CD4-positive, alpha-beta T cell treated with Interleukin-21 for 1 hour (primary cell): ENCODE data around the gene ZRANB2.

ENCODE experiments used
- DNase-seq: peaks from one replicate; pipeline ENCODE4 v3.0.0-alpha.2; 2020

Gene ZRANB2, protein sequence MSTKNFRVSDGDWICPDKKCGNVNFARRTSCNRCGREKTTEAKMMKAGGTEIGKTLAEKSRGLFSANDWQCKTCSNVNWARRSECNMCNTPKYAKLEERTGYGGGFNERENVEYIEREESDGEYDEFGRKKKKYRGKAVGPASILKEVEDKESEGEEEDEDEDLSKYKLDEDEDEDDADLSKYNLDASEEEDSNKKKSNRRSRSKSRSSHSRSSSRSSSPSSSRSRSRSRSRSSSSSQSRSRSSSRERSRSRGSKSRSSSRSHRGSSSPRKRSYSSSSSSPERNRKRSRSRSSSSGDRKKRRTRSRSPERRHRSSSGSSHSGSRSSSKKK

DNA sequence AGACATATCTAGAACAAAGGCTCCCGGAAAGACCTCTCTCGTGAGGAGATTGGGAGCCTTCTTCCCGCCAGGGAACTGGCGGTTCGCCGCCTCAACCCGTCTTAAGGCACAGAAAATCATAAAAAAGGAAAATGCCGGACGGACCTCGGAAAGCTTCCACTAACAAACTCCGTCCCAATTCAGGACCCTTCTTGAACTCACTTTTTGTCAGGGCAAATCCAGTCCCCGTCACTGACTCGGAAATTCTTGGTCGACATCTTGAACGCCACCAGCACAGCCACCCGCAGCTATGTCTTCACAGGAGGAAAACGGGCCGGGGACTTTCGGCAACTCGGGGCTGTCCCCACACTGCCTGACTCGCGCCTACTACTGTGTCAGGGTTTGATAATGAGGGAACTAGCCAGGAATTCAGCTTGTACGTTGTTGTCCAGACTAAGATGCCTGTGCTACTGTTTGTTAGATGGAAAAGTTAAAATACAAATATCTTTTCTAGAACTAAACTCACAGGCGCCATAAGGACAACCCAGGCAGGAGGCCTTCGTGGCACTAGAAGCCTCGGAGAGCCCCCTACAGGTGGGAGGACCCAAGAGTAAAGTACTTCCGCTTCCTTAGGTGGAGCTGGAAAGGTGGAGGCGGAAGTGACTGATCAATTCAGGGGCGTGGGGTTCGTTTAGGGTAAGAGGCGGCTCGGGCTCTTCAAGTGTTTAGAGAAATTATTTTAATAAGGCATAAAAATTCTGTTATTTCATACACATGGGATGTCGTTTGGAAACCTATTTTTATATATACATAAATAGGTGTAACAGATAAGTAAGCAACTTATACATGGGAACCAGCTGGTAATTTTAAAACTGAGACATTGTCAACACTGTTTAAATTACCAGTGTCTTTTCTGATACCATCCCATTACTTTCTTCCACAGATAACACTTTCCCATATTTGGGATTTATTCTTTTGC is at the start of gene ZRANB2:
Gene ZRANB2 (minus strand): TSS at position 297 of the 958 bp plus-strand sequence. CDS start 40 bp downstream, at position 257.
- DNase-seq: peak; percentile 95

DNA sequence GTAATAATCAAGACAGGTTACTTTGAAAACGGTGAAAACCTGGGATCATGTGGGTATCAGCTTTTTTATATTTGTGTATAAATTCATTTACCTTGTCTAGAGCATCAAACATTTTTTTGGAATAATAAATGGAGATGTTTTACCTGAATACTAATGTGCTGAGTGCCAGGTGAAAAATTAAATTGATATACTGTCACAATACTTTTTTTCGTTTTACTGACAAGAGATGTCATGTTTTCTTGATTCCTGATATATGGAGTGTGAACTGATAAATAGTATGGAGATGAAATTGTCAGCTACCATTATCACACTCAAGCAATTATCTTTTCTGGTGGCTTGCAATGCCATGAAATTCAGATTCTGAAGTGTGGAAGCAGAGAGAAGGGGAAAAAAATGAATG is 47.2 kb upstream of the ZRANB2 start:
- DNase-seq: no peak

DNA sequence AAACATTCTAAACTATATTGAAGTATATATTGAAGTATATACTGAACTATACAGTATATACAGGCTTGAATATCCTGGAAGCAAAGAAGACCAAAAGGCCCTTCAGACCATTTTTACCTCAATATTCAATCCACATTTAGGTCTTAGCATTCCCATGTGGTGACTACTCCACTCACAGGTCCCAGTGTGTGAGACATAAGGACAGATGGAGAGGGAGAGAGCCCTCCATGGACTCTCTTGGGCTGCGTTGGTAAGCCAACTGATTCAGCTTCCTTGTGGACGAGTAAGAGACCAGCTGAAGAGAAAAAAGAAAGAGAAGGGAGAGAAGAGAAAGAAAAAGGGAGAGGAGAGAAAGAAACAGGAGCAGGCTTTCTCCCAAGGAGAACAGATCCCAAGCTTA is 37.3 kb upstream of the ZRANB2 start:
- no peak for DNase-seq

DNA sequence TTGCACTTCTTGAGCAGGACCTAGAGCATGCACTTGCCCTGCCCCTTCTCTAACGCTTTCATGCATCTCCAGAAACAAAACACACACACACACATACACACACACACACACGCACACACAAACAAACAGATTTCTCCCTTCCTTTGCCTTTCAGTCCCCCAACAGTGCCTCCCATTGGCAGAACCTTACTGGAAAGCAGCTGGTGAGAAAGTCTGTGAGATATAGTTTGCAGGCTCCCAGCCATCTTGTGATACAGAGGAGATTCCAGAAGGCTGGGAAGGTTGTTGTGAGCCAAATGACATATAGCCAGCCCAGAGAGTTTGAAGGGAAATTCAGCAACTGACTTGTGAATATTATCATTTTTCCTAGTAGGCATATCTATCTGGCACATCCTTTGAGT is 35.9 kb upstream of the ZRANB2 start:
- DNase-seq: no peak

DNA sequence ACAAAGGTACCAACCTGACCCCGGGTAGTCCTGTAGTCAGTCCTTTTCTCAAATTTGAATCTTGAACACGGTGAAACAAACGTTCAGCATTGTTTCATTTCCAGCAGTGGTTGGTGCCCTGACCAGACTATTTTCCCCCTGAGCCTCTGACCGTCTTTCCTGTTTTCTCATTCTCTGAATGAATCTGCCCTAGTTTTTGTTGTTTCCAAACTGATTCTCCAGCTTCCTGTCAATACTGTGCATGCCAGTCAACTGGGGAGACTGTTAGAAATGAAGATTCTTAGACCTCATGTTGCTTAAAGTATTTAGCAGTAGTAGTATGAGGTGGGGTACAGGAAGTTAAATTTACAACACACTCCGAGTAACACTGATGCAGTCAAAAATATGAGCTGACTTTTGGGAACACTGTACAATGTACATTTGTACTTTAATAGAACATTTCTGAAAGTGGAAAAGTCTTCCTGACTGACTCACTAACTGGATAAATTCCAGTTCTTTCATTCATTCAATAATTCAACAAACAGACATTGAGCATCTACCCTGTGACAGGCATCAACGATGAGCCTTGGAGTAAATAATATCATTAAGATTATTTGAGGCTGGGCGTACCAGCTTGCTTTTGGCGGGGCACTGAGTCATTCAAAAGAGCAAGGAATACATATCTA is 26.0 kb upstream of the ZRANB2 start:
- no peak for DNase-seq

DNA sequence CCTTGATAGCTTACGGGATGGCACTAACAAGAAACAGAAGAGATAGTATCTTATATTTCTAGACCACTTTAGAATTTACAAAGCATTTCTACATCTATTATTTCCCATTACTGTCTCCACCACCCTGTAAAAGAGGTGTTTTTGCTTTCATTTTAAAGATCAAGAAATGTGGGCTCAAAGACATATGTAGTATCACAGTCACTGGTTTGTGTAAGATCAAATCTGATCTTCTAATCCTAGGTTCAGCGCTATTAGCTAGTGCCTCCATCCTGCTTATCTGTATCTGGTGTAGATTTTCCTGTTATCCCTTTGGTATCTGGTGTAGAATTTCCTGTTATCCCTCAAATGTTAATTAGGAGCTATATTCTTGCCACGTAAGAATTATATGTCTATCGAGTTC is 23.6 kb upstream of the ZRANB2 start:
- no peak for DNase-seq

DNA sequence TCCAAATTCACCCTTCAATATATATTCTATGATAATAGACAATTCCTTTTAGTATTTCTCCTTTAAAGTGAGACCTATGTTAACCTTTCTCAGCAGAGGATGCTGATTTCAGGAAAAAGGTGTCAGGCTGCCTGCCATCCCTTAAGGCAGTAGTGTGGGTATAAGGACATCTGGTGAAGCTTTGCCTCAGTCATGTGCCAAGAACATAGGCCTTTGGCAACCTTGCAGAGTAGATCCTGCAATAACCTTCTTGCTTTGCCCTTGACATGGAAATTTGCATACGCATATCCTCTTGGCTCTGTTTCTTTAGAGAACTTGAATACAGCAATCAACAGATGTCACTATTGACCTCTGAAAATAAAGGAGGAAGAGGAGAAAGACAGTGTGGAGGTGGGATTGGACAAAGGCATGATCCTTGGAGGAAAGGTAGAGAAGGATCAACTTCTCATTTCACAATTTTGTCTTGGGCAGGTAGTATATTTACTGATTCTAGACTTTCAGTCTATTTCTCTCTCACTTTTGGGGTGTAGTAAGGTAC is 21.1 kb upstream of the ZRANB2 start:
- DNase-seq: no peak

DNA sequence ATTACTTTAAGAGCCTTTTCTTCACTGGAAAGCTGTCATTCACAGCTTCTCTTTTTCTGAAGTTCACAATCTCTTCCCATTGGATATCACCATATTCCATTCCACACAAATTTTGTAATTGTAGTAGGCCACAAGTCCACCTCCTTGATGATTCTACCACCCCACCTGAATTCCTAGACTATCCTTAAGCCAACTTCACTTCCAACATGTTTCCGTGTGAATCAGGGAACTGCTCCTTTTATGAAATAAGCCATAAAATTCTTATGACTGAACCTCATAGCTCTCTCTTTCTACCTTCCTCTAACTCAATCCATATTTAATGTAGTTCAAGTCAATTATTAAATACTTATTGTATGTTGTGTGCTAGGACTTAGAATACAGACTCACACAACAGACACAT is 16.6 kb upstream of the ZRANB2 start:
- no peak for DNase-seq

DNA sequence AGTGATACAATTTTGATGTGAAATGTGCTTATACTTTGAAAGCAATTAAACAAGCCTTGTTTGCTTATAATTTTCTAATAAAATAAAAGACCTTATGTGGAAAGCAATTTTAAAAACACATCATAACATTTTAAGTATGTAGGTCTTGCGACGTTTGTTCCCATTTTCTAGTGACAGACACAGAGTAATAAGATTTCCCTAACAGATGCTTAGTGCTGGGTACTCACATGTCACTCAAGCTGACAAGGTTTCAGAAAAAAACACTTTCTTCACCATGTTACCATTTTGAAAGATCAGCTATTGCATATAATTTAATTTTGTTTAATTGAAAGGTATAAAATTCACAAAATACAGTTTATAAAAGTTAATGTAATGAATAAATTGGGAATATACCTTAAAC is 14.1 kb upstream of the ZRANB2 start:
- DNase-seq: no peak

DNA sequence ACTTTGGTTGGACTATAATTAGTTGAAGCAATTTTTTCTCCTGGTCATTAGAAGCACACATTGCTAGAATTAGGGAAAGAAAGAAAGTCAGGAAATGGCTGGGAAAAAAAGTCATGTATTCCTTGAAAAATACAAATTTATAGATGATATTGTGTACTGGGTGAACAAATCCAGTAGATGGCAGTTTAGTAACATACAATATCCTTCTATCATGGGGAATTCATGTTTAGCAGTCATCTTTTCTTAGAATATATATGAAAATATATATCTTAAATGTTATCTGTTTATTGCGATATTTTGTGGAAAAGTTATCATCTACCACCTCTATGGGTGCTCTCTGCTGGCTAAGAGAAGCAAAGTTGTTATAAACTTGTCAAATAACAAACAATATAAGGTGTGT is 13.1 kb upstream of the ZRANB2 start:
- DNase-seq: no peak

DNA sequence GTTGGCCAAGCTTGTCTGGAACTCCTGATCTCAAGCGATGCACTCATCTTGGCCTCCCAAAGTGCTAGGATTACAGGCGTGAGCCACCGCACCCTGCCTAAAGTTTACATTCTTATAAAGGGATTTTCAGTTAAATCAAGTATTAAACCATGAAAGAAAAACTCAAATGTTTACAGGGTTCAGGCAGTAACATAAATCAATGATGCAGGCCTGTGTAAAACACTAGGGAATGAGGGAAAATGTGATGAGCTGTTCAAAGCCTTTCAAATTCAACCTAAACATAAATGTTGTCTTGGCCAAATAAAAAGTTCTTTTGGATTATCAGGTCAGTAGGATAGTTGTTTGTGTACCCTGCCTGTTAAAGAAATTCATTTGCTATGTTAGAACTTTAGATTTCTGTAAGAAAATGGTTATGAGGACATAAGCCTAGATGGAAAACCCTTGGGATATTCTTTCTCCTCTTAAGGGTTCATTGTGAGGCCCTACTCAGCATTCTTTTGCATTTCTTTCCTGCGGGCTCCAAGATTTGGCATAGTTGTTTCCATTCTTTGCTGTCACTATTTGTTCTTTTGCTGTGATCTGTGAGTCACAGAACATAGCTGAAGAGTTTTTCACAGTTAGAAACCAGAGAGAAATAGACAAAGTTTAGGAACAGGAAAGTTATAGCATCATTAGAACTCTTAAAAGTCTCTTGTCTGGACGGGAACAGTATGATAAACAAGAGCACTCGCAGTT is 8.9 kb upstream of the ZRANB2 start:
- no peak for DNase-seq

DNA sequence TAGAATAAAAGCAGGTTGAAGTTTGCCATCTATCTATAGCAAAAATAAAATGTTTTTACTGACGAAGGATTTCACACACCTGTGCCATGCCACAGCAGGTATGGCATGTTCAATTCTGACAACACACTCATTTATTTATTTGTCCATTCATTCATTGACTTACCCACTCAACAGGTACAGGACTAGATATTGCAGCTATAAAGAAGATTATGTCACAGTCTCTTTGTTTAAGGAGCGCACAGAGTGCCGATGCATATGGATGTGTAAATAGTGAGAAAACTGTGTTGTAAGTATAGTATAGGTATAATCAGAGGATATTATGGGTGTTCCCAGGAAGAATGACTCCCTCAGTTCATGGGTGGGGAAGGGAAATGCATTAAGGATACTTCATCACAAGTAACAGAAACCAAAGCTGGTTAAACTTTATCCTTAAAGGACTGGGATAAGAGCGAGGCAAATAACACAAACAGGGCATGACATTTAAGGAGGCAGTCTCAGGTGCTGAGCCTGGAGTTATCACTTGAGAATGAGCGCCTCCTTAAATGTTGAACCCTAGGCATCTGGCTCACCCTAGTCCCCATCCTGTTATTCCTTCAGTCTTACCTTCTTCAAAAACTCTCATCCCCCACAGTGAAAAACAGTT is 7.9 kb upstream of the ZRANB2 start:
- no peak for DNase-seq

DNA sequence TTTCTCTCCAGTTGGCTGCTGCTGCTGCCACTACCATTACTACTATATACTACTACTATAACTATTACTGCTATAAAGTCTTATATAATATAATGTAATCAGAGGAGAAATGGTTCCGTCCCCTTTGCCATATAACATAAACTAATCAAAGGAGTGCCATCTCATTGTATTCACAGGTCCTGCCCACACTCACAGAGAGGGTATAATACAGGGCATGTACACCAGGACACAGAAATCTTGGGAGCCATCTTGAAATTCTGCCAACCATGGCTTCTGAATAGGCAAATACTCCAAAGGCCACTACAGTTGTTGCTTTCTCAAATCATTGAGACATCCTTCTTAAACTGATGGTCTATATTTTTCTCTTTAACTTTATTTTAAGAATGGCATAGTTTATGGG is 6.9 kb upstream of the ZRANB2 start:
- no peak for DNase-seq

DNA sequence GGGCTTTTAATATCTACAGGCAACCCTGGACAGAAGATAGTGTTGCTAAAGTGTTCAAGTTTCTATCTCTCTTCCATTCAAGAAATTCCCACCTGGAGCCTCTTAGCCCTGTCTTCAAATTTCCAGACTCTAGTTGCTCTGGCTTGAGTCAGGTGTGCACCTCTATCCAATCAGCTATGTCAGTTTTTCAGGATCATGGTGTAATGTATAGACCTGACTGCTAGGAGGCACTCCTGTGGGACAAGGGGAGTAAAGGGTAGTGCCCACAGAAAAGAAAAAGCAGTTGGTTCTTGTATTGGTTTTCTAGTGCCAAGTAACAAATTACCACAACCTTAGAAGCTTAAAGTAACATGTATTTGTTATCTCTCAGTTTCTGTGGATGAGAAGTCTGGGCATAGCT is 6.2 kb upstream of the ZRANB2 start:
- DNase-seq: no peak

DNA sequence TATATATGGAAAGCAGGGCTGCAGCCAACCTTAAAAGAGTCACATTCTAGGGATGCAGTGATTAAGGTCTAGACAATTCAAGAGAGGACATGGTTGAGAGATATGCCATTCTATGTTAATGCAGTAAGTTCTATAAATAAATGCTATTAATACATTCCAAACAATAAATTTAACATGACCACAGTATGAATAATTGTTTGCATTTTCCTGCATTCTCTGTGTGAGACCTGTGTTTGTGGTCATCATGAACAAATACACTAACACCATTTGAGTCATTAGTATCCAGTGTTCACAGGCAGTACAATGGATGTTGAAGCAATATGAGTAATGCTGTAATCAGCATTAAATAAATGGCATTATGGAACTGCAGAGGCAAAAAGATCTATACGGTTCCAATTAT is 5.5 kb upstream of the ZRANB2 start:
- DNase-seq: no peak

DNA sequence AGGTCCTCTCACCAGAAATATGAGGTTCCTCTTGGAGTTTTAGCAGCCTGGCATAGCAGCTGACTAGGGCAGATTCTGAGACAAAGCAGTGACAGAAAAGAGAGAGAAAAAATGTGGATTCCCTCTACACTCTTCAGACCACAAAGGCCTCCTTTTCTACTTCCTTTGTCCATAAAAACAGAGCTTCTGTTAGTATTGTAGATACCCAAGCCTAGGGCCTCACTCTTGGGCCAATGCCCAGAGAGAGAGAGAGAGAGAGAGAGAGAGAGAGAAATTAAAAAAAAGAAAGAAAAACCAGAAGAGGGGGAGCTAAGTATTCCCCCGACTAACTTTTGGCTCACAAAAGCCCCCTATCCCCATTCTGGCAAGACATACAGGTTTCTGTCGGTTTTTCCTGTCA is 2.4 kb upstream of the ZRANB2 start:
- DNase-seq: no peak

DNA sequence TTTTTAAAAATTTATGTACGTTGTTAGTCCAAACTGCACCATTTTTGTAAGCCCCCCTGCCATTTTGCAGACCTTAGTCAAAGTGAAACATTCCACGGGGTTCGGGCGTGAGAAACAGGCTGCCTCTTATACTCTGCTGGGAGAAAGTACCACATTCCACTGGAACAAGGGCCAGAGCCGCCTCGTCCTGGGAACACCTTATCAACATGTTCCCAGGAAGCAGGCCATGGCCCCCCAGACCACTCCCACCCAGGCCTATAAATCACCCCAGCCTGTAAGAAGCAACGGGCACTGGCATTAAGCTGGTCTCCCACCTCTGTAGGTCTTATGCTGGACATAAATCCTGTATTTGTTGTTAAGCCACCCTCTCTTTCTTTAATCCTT is 854 bp upstream of the ZRANB2 start:
- DNase-seq: no peak

DNA sequence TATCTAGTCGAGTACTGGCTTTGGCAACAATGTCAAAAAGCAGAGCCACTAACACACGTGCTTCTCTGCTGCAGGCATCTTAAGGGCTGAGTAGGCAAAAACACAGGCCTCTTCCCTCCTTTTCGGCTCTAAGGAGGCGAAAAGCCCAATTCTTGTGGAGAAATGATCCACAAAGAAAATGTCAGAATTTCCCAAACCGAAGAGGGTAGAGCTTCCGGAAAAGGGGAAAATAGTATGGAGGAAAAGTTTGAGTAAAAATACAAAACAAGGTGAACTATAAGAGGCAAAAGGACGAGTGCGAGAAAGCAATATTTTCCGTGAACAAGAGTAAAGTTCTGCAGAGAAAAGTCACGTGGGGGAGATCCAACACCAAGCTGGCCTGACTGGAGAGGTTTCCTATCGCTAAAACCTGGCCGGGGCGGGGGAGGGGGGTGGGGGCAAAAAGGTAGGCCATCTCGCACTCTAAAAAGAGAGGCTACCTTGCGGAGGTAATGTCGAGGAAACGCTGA is 551 bp downstream of the ZRANB2 start:
- DNase-seq: no peak

DNA sequence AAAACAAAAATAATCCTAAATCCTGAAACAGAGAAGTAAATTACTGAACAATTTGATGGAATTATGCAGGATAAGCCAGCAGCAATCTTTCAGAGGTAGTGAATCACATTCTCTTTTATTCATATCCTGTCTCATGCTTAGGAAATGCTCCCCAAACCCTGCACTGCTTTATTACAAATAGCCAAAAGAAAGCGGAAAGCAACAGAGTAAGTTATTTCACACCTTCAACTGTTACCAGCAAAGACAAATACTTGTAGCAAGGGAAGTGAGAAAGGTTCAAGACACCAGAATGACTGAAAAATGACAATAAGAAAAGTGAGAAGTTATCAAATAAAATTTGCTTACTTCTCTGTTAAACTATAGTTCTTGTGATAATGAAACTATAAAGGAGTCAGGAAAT is 6.2 kb downstream of the ZRANB2 start:
- DNase-seq: no peak

DNA sequence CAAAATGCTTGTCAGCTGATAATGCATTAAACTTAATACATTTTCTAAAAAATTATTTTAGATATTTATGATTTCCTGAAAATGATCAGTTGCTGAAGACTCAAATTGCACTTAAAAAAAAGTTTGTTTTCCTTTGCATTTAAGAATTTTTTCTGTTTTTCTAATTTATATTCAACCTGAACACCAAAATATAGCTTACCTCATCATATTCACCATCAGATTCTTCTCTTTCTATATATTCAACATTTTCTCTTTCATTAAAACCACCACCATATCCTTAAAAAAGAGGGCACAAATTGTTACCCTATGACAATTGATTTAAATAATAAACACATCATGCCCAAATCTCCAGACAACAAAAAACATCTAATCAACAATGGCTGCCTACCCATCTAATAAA is 8.6 kb downstream of the ZRANB2 start:
- no peak for DNase-seq

DNA sequence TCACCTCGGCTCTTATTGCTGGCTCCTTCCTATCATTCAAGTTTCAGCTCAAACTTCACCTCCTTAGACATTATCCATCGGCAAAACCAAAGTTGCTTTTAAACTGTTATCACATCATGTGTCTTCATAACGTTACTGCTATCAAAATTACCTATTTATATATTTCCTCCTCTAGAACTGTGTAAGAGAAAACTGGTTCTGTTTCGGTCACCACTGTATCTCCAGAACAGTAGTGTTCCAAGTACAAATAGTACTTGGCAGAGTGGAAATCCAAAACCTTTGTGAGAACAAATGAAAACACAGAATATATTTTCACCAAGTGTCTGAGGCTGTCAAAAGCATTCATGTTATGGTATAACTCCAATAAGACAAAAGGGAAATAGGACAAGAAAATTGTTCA is 9.1 kb downstream of the ZRANB2 start:
- no peak for DNase-seq
